ENCODE results near the gene PLEKHH3.

PLEKHH3 gene, protein sequence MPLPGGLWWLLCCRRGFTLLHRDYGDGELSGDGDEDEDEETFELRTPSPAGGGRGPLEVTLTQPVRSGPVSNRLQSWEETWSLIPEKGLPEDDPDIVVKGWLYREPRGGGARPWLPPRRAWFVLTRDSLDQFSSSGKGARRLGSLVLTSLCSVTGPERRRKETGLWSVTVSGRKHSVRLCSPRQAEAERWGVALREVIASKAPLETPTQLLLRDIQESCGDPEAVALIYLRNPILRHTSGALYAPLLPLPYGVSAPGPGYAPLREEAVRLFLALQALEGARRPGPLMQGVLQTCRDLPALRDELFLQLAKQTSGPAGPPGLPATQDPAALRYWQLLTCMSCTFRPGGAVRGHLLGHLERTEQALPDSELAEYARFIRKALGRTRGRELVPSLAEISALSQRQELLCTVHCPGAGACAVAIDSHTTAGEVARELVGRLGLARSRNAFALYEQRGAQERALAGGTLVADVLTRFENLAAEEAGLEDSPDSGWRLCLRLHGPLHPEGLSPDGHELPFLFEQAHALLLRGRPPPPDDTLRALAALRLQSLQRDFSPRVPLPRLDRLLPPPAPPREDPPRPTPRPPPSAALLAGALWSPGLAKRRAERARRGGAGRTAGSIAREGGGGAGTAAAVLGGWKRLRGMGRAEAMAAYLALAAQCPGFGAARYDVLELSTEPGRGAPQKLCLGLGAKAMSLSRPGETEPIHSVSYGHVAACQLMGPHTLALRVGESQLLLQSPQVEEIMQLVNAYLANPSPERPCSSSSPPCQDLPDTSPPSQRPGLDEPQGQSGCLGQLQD

DNA sequence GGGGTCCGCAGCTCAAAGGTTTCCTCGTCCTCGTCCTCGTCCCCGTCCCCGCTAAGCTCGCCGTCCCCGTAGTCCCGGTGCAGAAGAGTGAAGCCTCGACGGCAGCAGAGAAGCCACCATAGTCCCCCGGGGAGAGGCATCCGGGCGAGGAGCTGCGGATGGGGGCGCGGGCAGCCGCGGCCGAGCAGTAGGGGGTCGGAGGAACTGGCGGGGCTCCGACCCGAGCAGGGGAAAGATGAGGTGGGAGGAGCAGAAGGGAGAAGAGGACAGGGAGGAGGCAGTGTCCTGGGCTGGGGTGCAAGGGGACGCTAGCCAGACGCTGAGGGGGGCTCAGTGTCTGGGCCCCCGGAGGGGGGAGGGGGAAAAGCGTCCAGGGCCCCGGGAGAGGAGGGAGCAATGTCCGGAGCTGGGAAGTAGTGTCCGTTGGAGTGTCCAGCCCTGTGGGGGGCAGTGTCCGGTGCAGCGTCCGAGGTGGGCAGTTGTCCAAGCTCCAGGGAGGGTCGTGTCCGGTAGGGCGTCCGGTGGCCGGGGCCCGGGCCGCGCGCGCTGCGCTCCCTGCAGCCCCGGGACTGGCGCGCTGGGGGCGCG, at the start of gene PLEKHH3:
TSS of gene PLEKHH3 (minus strand) at position 571 of the 588 bp plus-strand sequence. CDS start at position 140, 431 bp downstream.
- no peak for DNase-seq

- no peak for DNase-seq
Measured at GRCh38 chr17:42725143-42725542, 48.3 kb upstream of the PLEKHH3 start.

- no peak for DNase-seq
Measured at GRCh38 chr17:42723636-42724035, 46.8 kb upstream of the PLEKHH3 start.

DNA sequence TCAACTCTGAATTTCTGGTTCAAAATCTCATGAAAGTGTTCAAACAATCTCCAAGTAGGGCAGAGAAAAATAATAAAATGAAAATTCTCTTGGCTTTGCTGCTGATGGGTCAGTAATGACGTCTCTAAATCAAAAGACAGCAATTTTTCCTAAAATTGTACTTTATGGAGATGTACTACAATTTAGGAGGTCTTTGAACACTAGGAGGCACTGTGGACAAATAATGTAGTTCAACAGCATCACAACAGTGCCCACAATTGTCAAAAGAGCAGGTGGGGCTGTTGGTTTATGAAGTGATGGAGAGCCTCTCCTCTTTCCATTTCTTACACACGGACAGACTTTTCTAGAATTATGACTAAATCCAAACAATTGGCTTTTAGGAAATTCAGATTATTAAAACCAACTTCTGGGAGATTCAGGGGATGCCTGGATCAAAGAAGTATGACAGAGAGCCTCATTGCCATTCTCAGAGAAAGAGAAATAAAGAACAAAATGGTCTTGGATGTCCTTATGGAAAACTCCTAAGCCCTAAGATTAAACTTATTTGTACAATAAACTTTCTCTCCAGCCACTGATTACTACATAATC, 44.3 kb upstream of the PLEKHH3 start:
- DNase-seq: no peak

GRCh38 chr17:42709561-42709960, 32.8 kb upstream of the PLEKHH3 start:
- DNase-seq: no peak

- DNase-seq: no peak
Measured at GRCh38 chr17:42708588-42708987, 31.8 kb upstream of the PLEKHH3 start.

DNA sequence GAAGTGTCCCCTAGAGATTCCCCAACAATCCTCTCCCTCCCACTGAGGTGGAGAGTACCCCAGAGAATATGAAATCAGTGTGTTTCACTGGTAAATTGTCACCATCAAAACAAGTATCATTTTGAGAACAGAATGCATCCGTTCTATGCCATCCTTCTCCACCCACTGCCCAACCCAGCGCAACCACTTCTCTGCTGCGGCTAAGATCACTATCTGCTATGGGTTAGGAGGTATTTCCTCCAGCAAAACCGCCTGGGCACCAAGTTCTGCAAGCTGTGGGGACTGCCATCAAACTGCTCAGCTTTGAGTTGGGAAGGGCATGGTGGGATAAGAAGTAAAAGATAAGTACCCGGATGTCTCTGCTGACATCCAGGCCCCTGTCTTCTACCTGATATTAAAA, 29.9 kb upstream of the PLEKHH3 start:
- DNase-seq: no peak

GRCh38 chr17:42704837-42705494, 28.2 kb upstream of the PLEKHH3 start:
- DNase-seq: no peak

- DNase-seq: no peak
Measured at GRCh38 chr17:42704490-42704836, 27.7 kb upstream of the PLEKHH3 start.

GRCh38 chr17:42702446-42702845, 25.7 kb upstream of the PLEKHH3 start:
- no peak for DNase-seq

DNA sequence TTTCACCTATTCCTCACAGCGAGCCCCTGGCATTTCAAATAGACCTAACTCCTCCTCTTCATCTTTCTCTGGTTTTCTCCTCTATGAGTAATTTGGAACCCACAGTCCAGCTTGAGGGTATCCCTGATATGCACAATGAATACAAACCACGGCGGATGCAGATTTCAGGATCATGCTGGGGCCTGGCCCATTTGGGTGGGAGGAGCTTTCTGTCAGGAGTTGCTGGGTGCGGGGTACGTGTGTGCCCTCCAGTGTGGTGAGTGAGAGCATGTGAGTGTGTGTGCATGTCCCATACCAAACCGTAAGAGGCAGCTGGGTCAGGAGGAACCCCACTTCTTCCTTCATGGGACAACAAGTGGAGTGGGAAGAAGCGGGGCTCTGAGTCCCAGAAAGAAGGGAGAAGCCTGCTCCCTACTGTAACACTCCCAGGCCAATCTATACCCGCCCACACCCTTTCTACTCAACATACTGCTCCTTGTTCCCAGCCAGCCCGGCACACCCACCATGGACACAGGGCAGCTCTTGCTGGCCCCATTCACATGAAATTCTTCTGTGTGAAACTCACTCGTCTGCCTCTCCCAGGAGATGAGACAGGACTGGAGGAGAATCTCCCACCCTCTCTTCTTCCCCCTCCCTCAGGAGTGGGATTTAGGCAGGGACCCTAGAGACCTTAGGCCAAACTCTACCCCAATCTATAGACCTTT, 23.9 kb upstream of the PLEKHH3 start:
- DNase-seq: no peak

- DNase-seq: no peak
Measured at GRCh38 chr17:42699415-42699740, 22.6 kb upstream of the PLEKHH3 start.

- DNase-seq: peak; percentile 65
Measured at GRCh38 chr17:42698736-42699414, 22.1 kb upstream of the PLEKHH3 start.

DNA sequence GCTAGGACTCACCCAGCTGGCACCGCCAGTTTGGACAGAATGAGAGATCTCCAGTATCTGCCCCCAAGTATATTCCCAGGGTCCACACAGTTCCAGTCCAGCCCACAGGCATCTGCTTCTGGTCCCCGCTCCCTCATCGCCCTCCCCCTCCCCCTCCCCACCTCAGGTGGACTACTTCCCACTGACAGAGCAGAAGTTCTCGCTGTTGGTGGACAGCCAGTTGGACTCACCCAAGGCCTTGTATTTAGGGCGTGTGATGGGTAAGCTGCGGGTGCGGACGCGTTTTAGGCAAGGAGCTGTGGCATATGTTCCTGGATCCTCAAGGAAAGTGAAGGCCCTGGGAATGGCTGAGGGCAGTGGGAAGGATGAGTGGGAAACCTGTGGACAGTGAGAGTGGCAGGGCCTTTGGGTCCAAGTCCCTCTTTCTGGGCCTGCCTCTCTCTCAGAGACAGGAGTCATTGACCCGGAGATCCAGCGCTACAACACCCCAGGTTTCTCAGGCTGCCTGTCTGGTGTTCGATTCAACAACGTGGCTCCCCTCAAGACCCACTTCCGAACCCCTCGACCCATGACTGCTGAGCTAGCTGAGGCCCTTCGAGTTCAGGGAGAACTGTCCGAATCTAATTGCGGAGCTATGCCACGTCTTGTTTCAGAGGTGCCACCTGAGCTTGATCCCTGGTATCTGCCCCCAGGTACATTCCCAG, 20.5 kb upstream of the PLEKHH3 start:
- DNase-seq: no peak

DNA sequence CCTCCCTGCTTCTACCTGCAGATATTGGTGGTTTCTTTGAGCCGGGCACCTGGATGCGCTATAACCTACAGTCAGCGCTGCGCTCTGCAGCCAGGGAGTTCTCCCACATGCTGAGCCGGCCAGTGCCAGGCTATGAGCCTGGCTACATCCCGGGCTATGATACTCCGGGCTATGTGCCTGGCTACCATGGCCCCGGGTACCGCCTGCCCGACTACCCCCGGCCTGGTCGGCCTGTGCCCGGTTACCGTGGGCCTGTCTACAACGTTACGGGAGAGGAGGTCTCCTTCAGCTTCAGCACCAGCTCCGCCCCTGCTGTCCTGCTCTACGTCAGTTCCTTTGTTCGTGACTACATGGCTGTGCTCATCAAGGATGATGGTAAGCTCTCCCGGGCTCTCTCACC, 18.7 kb upstream of the PLEKHH3 start:
- no peak for DNase-seq

- DNase-seq: no peak
Measured at GRCh38 chr17:42694524-42694923, 17.7 kb upstream of the PLEKHH3 start.

DNA sequence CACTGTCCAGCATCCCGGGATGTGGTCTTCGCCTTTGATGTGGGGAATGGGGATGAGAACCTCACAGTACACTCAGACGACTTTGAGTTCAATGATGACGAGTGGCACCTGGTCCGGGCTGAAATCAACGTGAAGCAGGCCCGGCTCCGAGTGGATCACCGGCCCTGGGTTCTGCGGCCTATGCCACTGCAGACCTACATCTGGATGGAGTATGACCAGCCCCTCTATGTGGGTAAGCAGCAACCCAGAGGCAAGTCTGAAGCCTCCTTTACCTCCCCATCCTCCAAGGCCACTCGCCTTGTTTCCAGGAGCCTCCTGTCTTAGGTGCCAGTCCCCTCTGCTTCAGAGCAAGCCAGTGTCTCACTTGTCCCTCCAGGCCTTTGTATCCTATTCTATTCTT, 15.7 kb upstream of the PLEKHH3 start:
- DNase-seq: no peak

DNA sequence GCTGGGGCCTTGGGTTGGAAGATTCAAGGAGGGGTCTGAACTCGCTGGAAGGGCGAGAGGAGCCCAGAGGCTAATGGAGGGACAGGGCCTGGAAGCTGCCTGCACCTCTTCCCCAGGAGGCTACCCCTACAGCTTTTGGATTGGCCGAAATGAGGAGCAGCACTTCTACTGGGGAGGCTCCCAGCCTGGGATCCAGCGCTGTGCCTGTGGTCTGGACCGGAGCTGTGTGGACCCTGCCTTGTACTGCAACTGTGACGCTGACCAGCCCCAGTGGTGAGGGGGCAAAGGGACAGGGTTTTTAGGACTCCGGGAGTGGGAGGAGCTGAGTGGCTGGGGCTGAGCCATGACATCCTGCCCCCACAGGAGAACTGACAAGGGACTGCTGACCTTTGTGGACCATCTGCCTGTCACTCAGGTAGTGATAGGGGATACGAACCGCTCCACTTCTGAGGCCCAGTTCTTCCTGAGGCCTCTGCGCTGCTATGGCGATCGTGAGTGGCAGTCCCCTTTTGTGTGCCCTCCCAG, 14.3 kb upstream of the PLEKHH3 start:
- DNase-seq: no peak

- DNase-seq: no peak
Measured at GRCh38 chr17:42690596-42690995, 13.8 kb upstream of the PLEKHH3 start.

DNA sequence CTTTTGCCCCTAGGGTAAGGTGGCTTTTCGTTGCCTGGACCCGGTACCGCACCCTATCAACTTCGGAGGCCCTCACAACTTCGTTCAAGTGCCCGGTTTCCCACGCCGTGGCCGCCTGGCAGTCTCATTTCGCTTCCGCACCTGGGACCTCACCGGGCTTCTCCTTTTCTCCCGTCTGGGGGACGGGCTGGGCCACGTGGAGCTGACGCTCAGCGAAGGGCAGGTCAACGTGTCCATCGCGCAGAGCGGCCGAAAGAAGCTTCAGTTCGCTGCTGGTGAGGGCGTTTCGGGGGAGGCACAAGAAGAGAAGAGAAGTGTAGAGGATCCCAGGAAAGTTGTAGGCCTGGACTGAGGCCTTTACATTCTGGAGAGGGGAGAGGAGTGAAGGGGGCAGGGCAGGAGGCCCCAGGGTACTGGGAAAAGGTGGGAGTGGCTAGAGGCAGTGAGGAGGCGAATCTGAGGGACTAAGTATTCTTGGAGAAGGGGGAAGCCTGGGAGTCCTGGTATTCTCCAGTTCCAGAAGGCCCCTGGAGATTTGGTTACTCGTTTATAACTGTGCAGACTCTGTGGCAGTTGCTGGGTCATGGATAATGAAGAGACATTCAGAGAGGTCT, 11.0 kb upstream of the PLEKHH3 start:
- no peak for DNase-seq

Measured in T1000 (cell line).